HCT116 (cell line): Measurements from ENCODE around the gene NDUFS4. TPM values are rescaled to one million over a fixed set of nuclear protein-coding genes. Genes with fewer than 3 reads are reported as not detected.

Experiments used
- ATAC-seq: fragments of 200-7000 bp; cut with Tn5 transposase; 2 replicates; pipeline ENCODE4 v1.9.1; 2020; ENCODE audit warnings: mild to moderate bottlenecking, moderate library complexity
- BruUV-seq: library from RNA; stranded (reverse); fragments of 400-500 nt; replicated peaks from 2 replicates; lab custom pipeline; 2021; lab: Mats Ljungman, UMichigan
- CTCF ChIA-PET: fragments of 300-600 bp; sonication (Branson Sonifier 250); formaldehyde crosslinking; loops from one replicate; lab custom pipeline; 2021; ENCODE audit warnings: antibody characterized with exemption; lab: Charles Lee
- POLR2A ChIA-PET: fragments of 300-600, 350-600 bp; sonication (Branson Sonifier 250); formaldehyde crosslinking; loops from one replicate; lab custom pipeline; 2021; ENCODE audit warnings: antibody characterized with exemption; lab: Charles Lee
- RAD21 ChIA-PET, 2 experiments: fragments of 300-600 bp; sonication (Branson Sonifier 250); formaldehyde crosslinking; loops; one replicate each; lab custom pipeline; 2023; ENCODE audit warnings: low total read pairs in 2 of 2; ENCODE audit not compliant: uncharacterized antibody in 2 of 2, unreplicated experiment in 2 of 2, low non-redundant PET in 1 of 2; lab: Charles Lee
- DNase-seq: peaks from one replicate; pipeline ENCODE4 v3.0.0-alpha.2; 2010; ENCODE audit warnings: low read depth, low spot score
- H2AFZ ChIP-seq: fragments of 200-600 bp; shearing (Covaris generic), sonication (generic); 2 replicates; pipeline ENCODE4 v1.6.1; 2017; ENCODE audit warnings: low read depth, mixed run types, mixed read lengths, antibody characterized with exemption, low read length; ENCODE audit not compliant: poor library complexity, severe bottlenecking
- H3K27ac ChIP-seq: 2 replicates; pipeline ENCODE4 v1.5.1; 2012; ENCODE audit warnings: low read depth, low read length
- H3K27me3 ChIP-seq: fragments of 200-600 bp; sonication (generic); 2 replicates; pipeline ENCODE4 v1.6.1; 2016; ENCODE audit warnings: mixed run types, low read length, mixed read lengths; ENCODE audit not compliant: insufficient read depth
- H3K36me3 ChIP-seq, 2 experiments: fragments of 200-500 bp in 1 of 2; fragments of 200-600 bp in 1 of 2; sonication (Bioruptor generic) in 1 of 2; sonication (generic) in 1 of 2; 2 replicates each; pipeline versions ENCODE4 v1.5.1 to v1.6.1; 2014 to 2016; ENCODE audit warnings: low read length in 2 of 2, inconsistent platforms in 1 of 2, mixed read lengths in 1 of 2, mixed run types in 1 of 2; ENCODE audit not compliant: insufficient read depth in 2 of 2, control insufficient read depth in 1 of 2
- H3K4me1 ChIP-seq, 2 experiments: fragments of 200-600 bp in 1 of 2; sonication (generic) in 1 of 2; 2 replicates each; pipeline versions ENCODE4 v1.5.1 to v1.6.1; 2012 to 2017; ENCODE audit warnings: low read length in 2 of 2, inconsistent platforms in 1 of 2, mild to moderate bottlenecking in 1 of 2, mixed read lengths in 1 of 2, mixed run types in 1 of 2, moderate library complexity in 1 of 2; ENCODE audit not compliant: insufficient read depth in 2 of 2, control insufficient read depth in 1 of 2
- H3K4me2 ChIP-seq: fragments of 200-600 bp; sonication (generic); 2 replicates; pipeline ENCODE4 v1.6.1; 2017; ENCODE audit warnings: mixed run types, low read length, mixed read lengths
- H3K4me3 ChIP-seq, 2 experiments: fragments of 200-600 bp in 1 of 2; sonication (generic) in 1 of 2; replicated peaks in 1 of 2; 2 replicates each; pipeline ENCODE4 v1.5.1; 2011 to 2016; ENCODE audit warnings: low read length in 2 of 2, control low read depth in 1 of 2, low read depth in 1 of 2, mild to moderate bottlenecking in 1 of 2, mixed read lengths in 1 of 2, mixed run types in 1 of 2
- H3K79me2 ChIP-seq: fragments of 200-600 bp; sonication (generic); 2 replicates; pipeline ENCODE4 v1.6.1; 2017; ENCODE audit warnings: mild to moderate bottlenecking, mixed run types, low read length, moderate library complexity, mixed read lengths; ENCODE audit not compliant: insufficient read depth
- H3K9ac ChIP-seq: fragments of 200-600 bp; sonication (generic); 2 replicates; pipeline ENCODE4 v1.6.1; 2016; ENCODE audit warnings: low read length, mixed read lengths
- H3K9me2 ChIP-seq: fragments of 200-600 bp; sonication (generic), shearing (Covaris generic); 2 replicates; pipeline ENCODE4 v1.6.1; 2017; ENCODE audit warnings: mixed run types, mild to moderate bottlenecking, moderate library complexity; ENCODE audit not compliant: insufficient read depth
- H3K9me3 ChIP-seq, 2 experiments: fragments of 200-500 bp in 1 of 2; fragments of 200-600 bp in 1 of 2; sonication (Bioruptor generic) in 1 of 2; sonication (generic) in 1 of 2; 2 replicates each; pipeline ENCODE4 v1.6.1; 2014 to 2017; ENCODE audit warnings: low read length in 2 of 2, mixed read lengths in 2 of 2, inconsistent platforms in 1 of 2, low read depth in 1 of 2, mild to moderate bottlenecking in 1 of 2, mixed run types in 1 of 2, moderate library complexity in 1 of 2; ENCODE audit not compliant: control insufficient read depth in 1 of 2, insufficient read depth in 1 of 2
- H4K20me1 ChIP-seq: fragments of 200-600 bp; sonication (generic), shearing (Covaris generic); 2 replicates; pipeline ENCODE4 v1.6.1; 2017; ENCODE audit warnings: mixed run types, mild to moderate bottlenecking, moderate library complexity; ENCODE audit not compliant: insufficient read depth
- ATF3 ChIP-seq: IDR thresholded peaks from 2 replicates; pipeline ENCODE4 v1.6.1; 2012
- CBX3 ChIP-seq: IDR thresholded peaks from 2 replicates; pipeline ENCODE4 v1.6.1; 2012; ENCODE audit warnings: low read depth
- EZH2phosphoT487 ChIP-seq: fragments of 200-600 bp; IDR thresholded peaks from 2 replicates; pipeline ENCODE4 v1.6.1; 2018; ENCODE audit warnings: antibody characterized with exemption, borderline replicate concordance
- intact Hi-C: fragments of 100-400 bp; cut with micrococcal nuclease; formaldehyde crosslinking; loops from 2 replicates; pipeline ENCODE4 v1.10.0; 2022
- total RNA-seq: library from RNA; stranded (reverse); gene quantifications from one replicate; pipeline ENCODE4 v1.2.1, GENCODE V29; 2021; ENCODE audit not compliant: unreplicated experiment

Gene NDUFS4
- total RNA-seq, 1 experiment from 2014 or later: 91.4 TPM

GRCh38 chr5:53557386-53557785 is 3.1 kb upstream of the NDUFS4 start:
- CTCF ChIA-PET: no interaction called here

GRCh38 chr5:53558966-53559365 is 1.5 kb upstream of the NDUFS4 start:
- no peaks in the 10 kb centered on the region for H3K27me3 ChIP-seq
- H3K4me3 ChIP-seq: no peak overlapping the region
- no peak for ATAC-seq
- intact Hi-C loops: no loop called here
- TF ChIP-seq ATF3 (no peak), CBX3 (0 out of 2 replicates have a peak, but pooled peaks have one; percentile 20)
- no peak for DNase-seq
- ChIA-PET RAD21 (no interaction called here), CTCF (no interaction called here), POLR2A (no interaction called here)
- peaks cover 0 to 10% of the 10 kb centered on the region in 2 experiments; a peak in 3 of 4 replicates for H3K4me1 ChIP-seq
- peaks cover 32% of the 10 kb centered on the region for H3K79me2 ChIP-seq
- H3K9me2 ChIP-seq: no peaks in the 10 kb centered on the region
- no peak overlapping the region for H3K4me2 ChIP-seq
- H3K36me3 ChIP-seq: no peaks in the 10 kb centered on the region
- H3K27ac ChIP-seq: no peak overlapping the region
- peaks cover 0 to 5% of the 10 kb centered on the region in 2 experiments; a peak in 1 of 4 replicates for H3K9me3 ChIP-seq
- no peak overlapping the region for H3K9ac ChIP-seq
- no peaks in the 10 kb centered on the region for H4K20me1 ChIP-seq
- no peak overlapping the region for H2AFZ ChIP-seq
- BruUV-seq: no TSS peak

More at GRCh38 chr5:53557386-53557785, 3.1 kb upstream of the NDUFS4 start:
- Histone ChIP-seq H3K27me3 (no peaks in the 10 kb centered on the region), H3K4me2 (no peak overlapping the region), H3K4me1 (peaks cover 0 to 10% of the 10 kb centered on the region in 2 experiments; a peak in 3 of 4 replicates), H3K4me3 (no peak overlapping the region), H3K79me2 (peaks cover 19% of the 10 kb centered on the region), H3K9me3 (peaks cover 0 to 5% of the 10 kb centered on the region in 2 experiments; a peak in 1 of 4 replicates), H3K27ac (no peak overlapping the region), H3K9me2 (no peaks in the 10 kb centered on the region), H3K36me3 (no peaks in the 10 kb centered on the region), H2AFZ (no peak overlapping the region), H4K20me1 (no peaks in the 10 kb centered on the region), H3K9ac (no peak overlapping the region)
- no peak for DNase-seq
- ChIA-PET POLR2A (no interaction called here), RAD21 (no interaction called here)
- no TSS peak for BruUV-seq
- ATAC-seq: no peak
- intact Hi-C loops: no loop called here
- no peak for TF ChIP-seq EZH2phosphoT487
